GM06990 (cell line): ENCODE results near the gene TCF12.

Source experiments
- DNase-seq: peaks from one replicate; pipeline ENCODE4 v3.0.0-alpha.2; 2011; ENCODE audit not compliant: insufficient read length; ENCODE audit errors: extremely low read depth
- H3K27me3 ChIP-seq: replicated peaks from 2 replicates; pipeline ENCODE4 v1.6.0; 2011; ENCODE audit warnings: low read length; ENCODE audit not compliant: control insufficient read depth, insufficient read depth
- H3K36me3 ChIP-seq: 2 replicates; pipeline ENCODE4 v1.5.1; 2011; ENCODE audit warnings: low read length; ENCODE audit not compliant: control insufficient read depth, insufficient read depth
- H3K4me3 ChIP-seq: replicated peaks from 2 replicates; pipeline ENCODE4 v1.5.1; 2011; ENCODE audit warnings: low read depth, mild to moderate bottlenecking, control low read depth, low read length
- CTCF ChIP-seq: IDR thresholded peaks from 2 replicates; pipeline ENCODE4 v1.5.1; 2011; ENCODE audit warnings: low read length, control low read depth, mild to moderate bottlenecking, inconsistent platforms; ENCODE audit not compliant: insufficient read depth, poor library complexity, severe bottlenecking

Gene TCF12

GRCh38 chr15:57306944-57307411 is 388.5 kb downstream of the TCF12 start:
- TF ChIP-seq CTCF: no peak
- H3K36me3 ChIP-seq: no peaks in the 10 kb centered on the region
- no peak for DNase-seq
- H3K27me3 ChIP-seq: no peaks in the 10 kb centered on the region
- peak overlapping the region; percentile 16 for H3K4me3 ChIP-seq

- Histone ChIP-seq H3K27me3 (no peaks in the 10 kb centered on the region), H3K36me3 (no peaks in the 10 kb centered on the region), H3K4me3 (no peak overlapping the region)
- DNase-seq: no peak
- no peak for TF ChIP-seq CTCF
Measured at GRCh38 chr15:57307527-57308169, 389.2 kb downstream of the TCF12 start.

GRCh38 chr15:57308170-57308545 is 389.7 kb downstream of the TCF12 start:
- Histone ChIP-seq H3K36me3 (no peaks in the 10 kb centered on the region), H3K4me3 (no peak overlapping the region), H3K27me3 (no peaks in the 10 kb centered on the region)
- DNase-seq: no peak
- TF ChIP-seq CTCF: no peak

- no peak for TF ChIP-seq CTCF
- H3K27me3 ChIP-seq: no peaks in the 10 kb centered on the region
- DNase-seq: no peak
Measured at GRCh38 chr15:57309856-57310760, 391.7 kb downstream of the TCF12 start.

GRCh38 chr15:57310876-57311275 is 392.4 kb downstream of the TCF12 start:
- Histone ChIP-seq H3K4me3 (no peak overlapping the region), H3K27me3 (no peaks in the 10 kb centered on the region), H3K36me3 (no peaks in the 10 kb centered on the region)
- no peak for DNase-seq
- TF ChIP-seq CTCF: no peak

More at GRCh38 chr15:57309856-57310760, 391.7 kb downstream of the TCF12 start:
- Histone ChIP-seq H3K4me3 (no peak overlapping the region), H3K36me3 (no peaks in the 10 kb centered on the region)
